CD4-positive, alpha-beta T cell treated with Interleukin-21 for 1 hour (primary cell): ENCODE measurements around the gene CDCP1.

ENCODE experiments used
- DNase-seq: peaks from one replicate; pipeline ENCODE4 v3.0.0-alpha.2; 2020

Gene CDCP1

GRCh38 chr3:45049807-45050206 is 96.4 kb downstream of the CDCP1 start:
- DNase-seq, result no peak

- no peak for DNase-seq
Observed at GRCh38 chr3:45048244-45048643, 97.9 kb downstream of the CDCP1 start.

GRCh38 chr3:45043728-45044299 is 102.4 kb downstream of the CDCP1 start:
- DNase-seq, result no peak

GRCh38 chr3:45042162-45042561 is 104.0 kb downstream of the CDCP1 start:
- no peak for DNase-seq

GRCh38 chr3:45041666-45042065 is 104.5 kb downstream of the CDCP1 start:
- no peak for DNase-seq

GRCh38 chr3:45037720-45038455 is 108.3 kb downstream of the CDCP1 start:
- peak; percentile 94 for DNase-seq

- DNase-seq, result no peak
Observed at GRCh38 chr3:45035441-45036301, 110.5 kb downstream of the CDCP1 start.

- peak; percentile 19 for DNase-seq
Observed at GRCh38 chr3:45034612-45035252, 111.4 kb downstream of the CDCP1 start.

- DNase-seq, result no peak
Observed at GRCh38 chr3:45033791-45034190, 112.4 kb downstream of the CDCP1 start.
